Hepatocyte (in vitro differentiated cells): Measurements from ENCODE around the gene OR6C75. TPM values are rescaled to one million over a fixed set of nuclear protein-coding genes. Genes with fewer than 3 reads are reported as not detected.
A peak's percentile ranks its signal among the peaks of the same experiment; 100 is the strongest.
"Not testable (repeated sequence)": the region's sequence is repeated elsewhere in the genome, so short reads cannot be mapped to it uniquely, and the experiment has no call there.

Experiments
- DNase-seq: peaks from one replicate; pipeline ENCODE4 v3.0.0-alpha.2; 2016; ENCODE audit warnings: low spot score
- H2AFZ ChIP-seq: fragments of 200-600 bp; sonication (generic); 2 replicates; pipeline ENCODE4 v1.6.0; 2016; ENCODE audit warnings: antibody characterized with exemption, mild to moderate bottlenecking
- H3K27ac ChIP-seq: fragments of 200-600 bp; sonication (generic); 2 replicates; pipeline ENCODE4 v1.5.1; 2016; ENCODE audit warnings: mild to moderate bottlenecking
- H3K27me3 ChIP-seq: fragments of 200-600 bp; sonication (generic); 2 replicates; pipeline ENCODE4 v1.6.1; 2016
- H3K36me3 ChIP-seq: fragments of 200-600 bp; sonication (generic); replicated peaks from 2 replicates; pipeline ENCODE4 v1.5.1; 2016; ENCODE audit warnings: low read depth; ENCODE audit not compliant: insufficient read depth
- H3K4me1 ChIP-seq: fragments of 200-600 bp; sonication (generic); 2 replicates; pipeline ENCODE4 v1.5.1; 2016; ENCODE audit warnings: mild to moderate bottlenecking, moderate library complexity; ENCODE audit not compliant: insufficient read depth
- H3K4me2 ChIP-seq: fragments of 200-600 bp; sonication (generic); 2 replicates; pipeline ENCODE4 v1.6.0; 2016
- H3K4me3 ChIP-seq: fragments of 200-600 bp; sonication (generic); 2 replicates; pipeline ENCODE4 v1.5.1; 2016; ENCODE audit warnings: mild to moderate bottlenecking
- H3K79me2 ChIP-seq: fragments of 200-600 bp; sonication (generic); 2 replicates; pipeline ENCODE4 v1.6.0; 2017; ENCODE audit warnings: mild to moderate bottlenecking
- H3K9me2 ChIP-seq: fragments of 200-600 bp; sonication (generic); replicated peaks from 2 replicates; pipeline ENCODE4 v1.6.0; 2017; ENCODE audit warnings: mild to moderate bottlenecking; ENCODE audit not compliant: insufficient read depth
- H3K9me3 ChIP-seq: fragments of 200-600 bp; sonication (generic); 2 replicates; pipeline ENCODE4 v1.5.1; 2016; ENCODE audit warnings: low read depth, mild to moderate bottlenecking
- H4K20me1 ChIP-seq: fragments of 200-600 bp; sonication (generic); 2 replicates; pipeline ENCODE4 v1.6.0; 2016; ENCODE audit warnings: mild to moderate bottlenecking; ENCODE audit not compliant: insufficient read depth, poor library complexity, severe bottlenecking
- EZH2 ChIP-seq: fragments of 200-600 bp; sonication (generic); IDR thresholded peaks from 2 replicates; pipeline ENCODE4 v1.6.1; 2016; ENCODE audit warnings: antibody characterized with exemption, mild to moderate bottlenecking, borderline replicate concordance
- EZH2phosphoT487 ChIP-seq: fragments of 200-600 bp; sonication (generic); IDR thresholded peaks from one replicate; pipeline ENCODE4 v1.6.1; 2018; ENCODE audit warnings: antibody characterized with exemption, mild to moderate bottlenecking, low read depth, moderate library complexity; ENCODE audit not compliant: unreplicated experiment, severe bottlenecking
- WGBS: methylation state at CpG from one replicate; pipeline ENCODE4 v1.1.6; 2016; ENCODE audit warnings: low lambda C conversion rate; ENCODE audit errors: missing lambda C conversion rate; 5-methylcytosine and 5-hydroxymethylcytosine counted together
- polyA plus RNA-seq: library from polyadenylated mRNA; unstranded; fragments of >200 nt; fragmentation: Nextera tagmentation; extraction: Ambion mirVana; gene quantifications from 2 replicates; pipeline ENCODE4 v1.2.1, GENCODE V29; 2016
- total RNA-seq: library from RNA; depleted of rRNA; stranded (reverse); fragments of >200 nt; gene quantifications from 2 replicates; pipeline ENCODE4 v1.2.3, GENCODE V29; 2014
- TF ChIP-seq, protein P1 (sequence below): fragments of 200-600 bp; sonication (generic); IDR thresholded peaks from 2 replicates; pipeline ENCODE4 v1.5.1; 2016; ENCODE audit warnings: antibody characterized with exemption, mild to moderate bottlenecking; ENCODE audit not compliant: poor library complexity

Gene OR6C75
- total RNA-seq (not detected in 2 replicates), polyA plus RNA-seq (not detected in 2 replicates)

DNA sequence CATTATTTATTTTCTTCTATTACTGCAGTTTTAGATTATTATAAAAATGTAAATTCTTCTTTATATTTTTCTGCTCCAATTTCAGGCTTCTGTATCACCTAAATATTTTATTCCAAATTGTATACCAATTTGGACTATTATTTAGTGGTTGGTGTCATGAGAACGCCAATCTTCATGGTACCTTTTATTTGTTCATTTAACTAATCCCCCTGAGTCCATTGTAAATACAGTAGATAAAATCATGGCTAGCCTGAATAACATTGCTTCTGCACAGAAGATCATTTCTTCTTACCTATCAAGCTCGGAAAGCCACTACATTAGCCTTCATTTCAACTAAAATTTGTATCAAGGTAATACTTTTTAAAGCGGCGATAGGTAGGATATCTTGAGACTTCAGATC lies at the start of gene OR6C75:
Gene OR6C75 (plus strand): TSS at position 301 of the 400 bp plus-strand sequence. CDS start 2,136 bp downstream, outside the sequence.
- no peak within 1 kb of the TSS for H3K4me3 ChIP-seq
- H3K4me2 ChIP-seq: no peak within 1 kb of the TSS
- no peaks in the 10 kb centered on the region for H3K9me2 ChIP-seq
- DNase-seq: no peak
- TF ChIP-seq EZH2 (no peak), EZH2phosphoT487 (no peak)
- TF ChIP-seq, protein P1, sequence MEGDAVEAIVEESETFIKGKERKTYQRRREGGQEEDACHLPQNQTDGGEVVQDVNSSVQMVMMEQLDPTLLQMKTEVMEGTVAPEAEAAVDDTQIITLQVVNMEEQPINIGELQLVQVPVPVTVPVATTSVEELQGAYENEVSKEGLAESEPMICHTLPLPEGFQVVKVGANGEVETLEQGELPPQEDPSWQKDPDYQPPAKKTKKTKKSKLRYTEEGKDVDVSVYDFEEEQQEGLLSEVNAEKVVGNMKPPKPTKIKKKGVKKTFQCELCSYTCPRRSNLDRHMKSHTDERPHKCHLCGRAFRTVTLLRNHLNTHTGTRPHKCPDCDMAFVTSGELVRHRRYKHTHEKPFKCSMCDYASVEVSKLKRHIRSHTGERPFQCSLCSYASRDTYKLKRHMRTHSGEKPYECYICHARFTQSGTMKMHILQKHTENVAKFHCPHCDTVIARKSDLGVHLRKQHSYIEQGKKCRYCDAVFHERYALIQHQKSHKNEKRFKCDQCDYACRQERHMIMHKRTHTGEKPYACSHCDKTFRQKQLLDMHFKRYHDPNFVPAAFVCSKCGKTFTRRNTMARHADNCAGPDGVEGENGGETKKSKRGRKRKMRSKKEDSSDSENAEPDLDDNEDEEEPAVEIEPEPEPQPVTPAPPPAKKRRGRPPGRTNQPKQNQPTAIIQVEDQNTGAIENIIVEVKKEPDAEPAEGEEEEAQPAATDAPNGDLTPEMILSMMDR: no peak
- H3K27me3 ChIP-seq: no peaks in the 10 kb centered on the region
- no peak within 1 kb of the TSS for H2AFZ ChIP-seq
- H3K79me2 ChIP-seq: no peaks in the 10 kb centered on the region
- H3K4me1 ChIP-seq: no peaks in the 10 kb centered on the region
- H4K20me1 ChIP-seq: no peaks in the 10 kb centered on the region
- 87% methylated on average over 4 of the region's 4 CpGs for WGBS
- no peaks in the 10 kb centered on the region for H3K36me3 ChIP-seq
- no peak within 1 kb of the TSS for H3K27ac ChIP-seq
- H3K9me3 ChIP-seq: no peaks in the 10 kb centered on the region

DNA sequence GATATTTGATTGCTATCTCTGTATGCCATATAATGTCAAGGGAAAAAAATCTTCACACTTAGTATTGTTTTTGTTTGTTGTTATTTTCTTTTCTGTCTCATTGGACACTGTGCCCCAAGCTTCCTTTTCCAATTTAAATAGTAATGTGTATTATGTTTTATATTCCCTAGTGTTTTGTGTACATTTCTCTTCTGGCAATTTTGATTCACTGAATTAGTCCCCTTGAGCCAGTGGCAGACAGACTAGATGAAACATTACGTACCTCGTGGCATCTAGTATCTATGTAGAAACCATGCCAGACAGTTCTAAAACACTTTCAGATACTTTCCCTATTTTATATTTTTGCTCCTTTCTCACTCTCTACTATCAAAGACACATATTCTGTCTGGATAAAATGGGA lies 48.7 kb upstream of the OR6C75 start, which contains the start of gene OR6C1:
Gene OR6C1 (plus strand): TSS at position 301 of the 400 bp plus-strand sequence. CDS start 6,257 bp downstream, outside the sequence.
- H3K4me1 ChIP-seq: no peaks in the 10 kb centered on the region
- H3K79me2 ChIP-seq: no peaks in the 10 kb centered on the region
- H3K9me2 ChIP-seq: no peaks in the 10 kb centered on the region
- DNase-seq: no peak
- no peaks in the 10 kb centered on the region for H4K20me1 ChIP-seq
- H3K36me3 ChIP-seq: no peaks in the 10 kb centered on the region
- H3K27me3 ChIP-seq: no peaks in the 10 kb centered on the region
- H3K4me2 ChIP-seq: no peak within 1 kb of the TSS
- H3K27ac ChIP-seq: no peak within 1 kb of the TSS
- no peaks in the 10 kb centered on the region for H3K9me3 ChIP-seq
- H3K4me3 ChIP-seq: no peak within 1 kb of the TSS
- no peak within 1 kb of the TSS for H2AFZ ChIP-seq
- WGBS: 90% methylated on average over 2 of the region's 2 CpGs
- TF ChIP-seq EZH2phosphoT487: no peak
- no peak for TF ChIP-seq EZH2
- TF ChIP-seq, protein P1: no peak

DNA sequence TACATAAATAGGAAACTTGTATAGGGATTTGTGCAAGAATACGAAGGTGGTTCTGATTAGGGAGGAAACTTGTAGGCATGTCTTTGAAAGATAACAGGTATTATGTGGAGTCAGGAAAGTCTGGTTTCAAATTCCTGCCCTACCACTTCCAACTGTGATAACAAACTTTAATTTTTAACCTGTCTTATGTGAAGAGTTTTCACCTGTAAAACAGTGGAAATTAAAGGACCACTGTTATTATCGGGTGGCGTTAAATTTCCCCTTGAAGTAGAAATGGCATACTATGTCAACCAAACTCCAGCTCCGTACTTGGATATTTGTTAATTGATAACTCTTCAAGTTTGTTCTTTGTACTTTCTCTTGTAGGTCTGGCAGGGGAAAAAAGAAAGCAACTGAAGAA lies 42.6 kb upstream of the OR6C75 start:
- Histone ChIP-seq H3K9me2 (no peaks in the 10 kb centered on the region), H3K4me2 (peak overlapping the region; percentile 30), H3K27ac (no peak overlapping the region), H2AFZ (no peak overlapping the region), H3K36me3 (no peaks in the 10 kb centered on the region), H3K9me3 (no peaks in the 10 kb centered on the region), H4K20me1 (no peaks in the 10 kb centered on the region), H3K4me3 (no peak overlapping the region), H3K4me1 (no peaks in the 10 kb centered on the region), H3K27me3 (no peaks in the 10 kb centered on the region), H3K79me2 (no peaks in the 10 kb centered on the region)
- TF ChIP-seq, protein P1: no peak
- TF ChIP-seq EZH2phosphoT487: no peak
- no peak for TF ChIP-seq EZH2
- DNase-seq: no peak
- WGBS: 53% methylated on average over 4 of the region's 4 CpGs

DNA sequence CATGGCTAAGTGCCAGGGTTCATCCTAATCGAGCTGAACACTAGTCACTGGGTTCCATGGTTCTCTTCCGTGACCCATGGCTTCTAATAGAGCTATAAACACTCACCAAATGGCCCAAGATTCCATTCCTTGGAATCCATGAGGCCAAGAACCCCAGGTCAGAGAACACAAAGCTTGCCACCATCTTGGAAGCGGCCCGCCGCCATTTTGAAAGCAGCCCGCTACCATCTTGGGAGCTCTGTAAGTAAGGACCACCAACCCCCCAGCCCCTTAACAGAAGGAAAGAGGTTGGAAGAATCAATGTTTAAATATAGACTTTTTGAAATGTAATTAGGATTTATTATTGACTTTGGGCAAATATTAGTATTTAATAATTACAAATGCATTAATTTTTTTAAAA lies 37.0 kb upstream of the OR6C75 start:
- H2AFZ ChIP-seq, H3K4me1 ChIP-seq, H3K27me3 ChIP-seq, H3K9me2 ChIP-seq, H3K4me3 ChIP-seq, H3K79me2 ChIP-seq, DNase-seq, H3K36me3 ChIP-seq, H3K4me2 ChIP-seq, H3K9me3 ChIP-seq, H4K20me1 ChIP-seq, H3K27ac ChIP-seq: not testable (repeated sequence)
- WGBS: 95% methylated on average over 6 of the region's 6 CpGs
